NT2/D1 (cell line): ENCODE data around the gene VTI1A.
"Not testable (repeated sequence)": the region's sequence is repeated elsewhere in the genome, so short reads cannot be mapped to it uniquely, and the experiment has no call there.

Experiments
- DNase-seq: peaks from one replicate; pipeline ENCODE4 v3.0.0-alpha.2; 2011; ENCODE audit warnings: low read depth, low spot score
- H3K27me3 ChIP-seq: 2 replicates; pipeline ENCODE4 v1.6.0; 2011; ENCODE audit warnings: mild to moderate bottlenecking; ENCODE audit not compliant: insufficient read length, insufficient read depth
- H3K36me3 ChIP-seq: 2 replicates; pipeline ENCODE4 v1.6.1; 2011; ENCODE audit warnings: mild to moderate bottlenecking, low read length, mixed read lengths; ENCODE audit not compliant: insufficient read depth, insufficient read length
- H3K4me1 ChIP-seq: 2 replicates; pipeline ENCODE4 v1.5.1; 2011; ENCODE audit not compliant: insufficient read depth, insufficient read length
- H3K4me3 ChIP-seq: 2 replicates; pipeline ENCODE4 v1.5.1; 2011; ENCODE audit warnings: low read depth; ENCODE audit not compliant: insufficient read length
- H3K9ac ChIP-seq: 2 replicates; pipeline ENCODE4 v1.6.0; 2011; ENCODE audit warnings: low read depth; ENCODE audit not compliant: insufficient read length
- H3K9me3 ChIP-seq: 2 replicates; pipeline ENCODE4 v1.5.1; 2011; ENCODE audit warnings: mild to moderate bottlenecking, low read length; ENCODE audit not compliant: insufficient read depth
- SUZ12 ChIP-seq: IDR thresholded peaks from 2 replicates; pipeline ENCODE4 v1.6.1; 2011; ENCODE audit not compliant: insufficient read length, insufficient read depth; ENCODE audit errors: extremely low read depth
- YY1 ChIP-seq: IDR thresholded peaks from 2 replicates; pipeline ENCODE4 v1.6.1; 2011; ENCODE audit not compliant: insufficient read length, insufficient read depth
- ZNF274 ChIP-seq: IDR thresholded peaks from 2 replicates; pipeline ENCODE4 v1.6.1; 2011; ENCODE audit warnings: mild to moderate bottlenecking, low read depth, low read length

VTI1A gene

GRCh38 chr10:112532956-112533355 lies 85.9 kb downstream of the VTI1A start:
- no peaks in the 10 kb centered on the region for H3K27me3 ChIP-seq
- no peaks in the 10 kb centered on the region for H3K9me3 ChIP-seq
- H3K9ac ChIP-seq: no peak overlapping the region
- no peaks in the 10 kb centered on the region for H3K36me3 ChIP-seq
- no peak overlapping the region for H3K4me3 ChIP-seq
- H3K4me1 ChIP-seq: no peaks in the 10 kb centered on the region
- TF ChIP-seq ZNF274: no peak
- no peak for TF ChIP-seq SUZ12
- TF ChIP-seq YY1: no peak
- DNase-seq: no peak

GRCh38 chr10:112533916-112534315 lies 86.9 kb downstream of the VTI1A start:
- no peaks in the 10 kb centered on the region for H3K4me1 ChIP-seq
- no peaks in the 10 kb centered on the region for H3K9me3 ChIP-seq
- DNase-seq: no peak

GRCh38 chr10:112535531-112535951 lies 88.5 kb downstream of the VTI1A start:
- Histone ChIP-seq H3K4me1 (no peaks in the 10 kb centered on the region), H3K9me3 (no peaks in the 10 kb centered on the region), H3K9ac (no peak overlapping the region), H3K4me3 (no peak overlapping the region), H3K36me3 (peaks cover 5% of the 10 kb centered on the region), H3K27me3 (no peaks in the 10 kb centered on the region)
- no peak for DNase-seq
- TF ChIP-seq YY1 (no peak), ZNF274 (no peak), SUZ12 (no peak)

More at GRCh38 chr10:112533916-112534315, 86.9 kb downstream of the VTI1A start:
- no peak overlapping the region for H3K4me3 ChIP-seq
- H3K27me3 ChIP-seq: no peaks in the 10 kb centered on the region
- peaks cover 2% of the 10 kb centered on the region for H3K36me3 ChIP-seq
- no peak for TF ChIP-seq ZNF274
- no peak for TF ChIP-seq SUZ12
- no peak for TF ChIP-seq YY1
- H3K9ac ChIP-seq: no peak overlapping the region

GRCh38 chr10:112536663-112537062 lies 89.6 kb downstream of the VTI1A start:
- no peak for DNase-seq
- H3K4me3 ChIP-seq: no peak overlapping the region
- H3K4me1 ChIP-seq: no peaks in the 10 kb centered on the region
- no peaks in the 10 kb centered on the region for H3K9me3 ChIP-seq
- no peaks in the 10 kb centered on the region for H3K27me3 ChIP-seq
- peaks cover 5% of the 10 kb centered on the region for H3K36me3 ChIP-seq
- no peak overlapping the region for H3K9ac ChIP-seq
- TF ChIP-seq YY1 (no peak), ZNF274 (no peak), SUZ12 (no peak)

GRCh38 chr10:112538168-112538567 lies 91.2 kb downstream of the VTI1A start:
- no peak for TF ChIP-seq YY1
- no peak overlapping the region for H3K4me3 ChIP-seq
- peaks cover 5% of the 10 kb centered on the region for H3K36me3 ChIP-seq
- no peaks in the 10 kb centered on the region for H3K9me3 ChIP-seq
- DNase-seq: no peak
- H3K9ac ChIP-seq: no peak overlapping the region
- H3K4me1 ChIP-seq: no peaks in the 10 kb centered on the region
- H3K27me3 ChIP-seq: no peaks in the 10 kb centered on the region

- H3K36me3 ChIP-seq: peaks cover 5% of the 10 kb centered on the region
- TF ChIP-seq ZNF274 (no peak), SUZ12 (no peak)
- no peak overlapping the region for H3K4me3 ChIP-seq
- no peaks in the 10 kb centered on the region for H3K4me1 ChIP-seq
- no peaks in the 10 kb centered on the region for H3K9me3 ChIP-seq
- no peaks in the 10 kb centered on the region for H3K27me3 ChIP-seq
- DNase-seq: no peak
- H3K9ac ChIP-seq: no peak overlapping the region
These were observed 92.3 kb downstream of the VTI1A start for GRCh38 chr10:112539340-112539739.

- H3K9ac ChIP-seq, H3K4me1 ChIP-seq, H3K27me3 ChIP-seq, DNase-seq, H3K4me3 ChIP-seq, H3K9me3 ChIP-seq, H3K36me3 ChIP-seq: not testable (repeated sequence)
These were observed 95.8 kb downstream of the VTI1A start for GRCh38 chr10:112542823-112543222.

GRCh38 chr10:112546474-112546873 lies 99.5 kb downstream of the VTI1A start:
- H3K9me3 ChIP-seq: no peaks in the 10 kb centered on the region

More at GRCh38 chr10:112546474-112546873, 99.5 kb downstream of the VTI1A start:
- Histone ChIP-seq H3K4me1 (no peaks in the 10 kb centered on the region), H3K36me3 (no peaks in the 10 kb centered on the region), H3K9ac (no peak overlapping the region), H3K4me3 (no peak overlapping the region), H3K27me3 (no peaks in the 10 kb centered on the region)
- no peak for TF ChIP-seq YY1
- TF ChIP-seq ZNF274: no peak
- TF ChIP-seq SUZ12: no peak
- DNase-seq: no peak
